ENCODE measurements around the gene TCF19. TPM values are rescaled to one million over a fixed set of nuclear protein-coding genes. Genes with fewer than 3 reads are reported as not detected.
"Not testable (repeated sequence)": the region's sequence is repeated elsewhere in the genome, so short reads cannot be mapped to it uniquely, and the experiment has no call there.

The TCF19 gene
- total and polyA plus RNA-seq, 2 donors (not counting 3 experiments of a cell fraction or from before 2014, with no cell fraction given): 13.9 to 31.7 TPM

DNA sequence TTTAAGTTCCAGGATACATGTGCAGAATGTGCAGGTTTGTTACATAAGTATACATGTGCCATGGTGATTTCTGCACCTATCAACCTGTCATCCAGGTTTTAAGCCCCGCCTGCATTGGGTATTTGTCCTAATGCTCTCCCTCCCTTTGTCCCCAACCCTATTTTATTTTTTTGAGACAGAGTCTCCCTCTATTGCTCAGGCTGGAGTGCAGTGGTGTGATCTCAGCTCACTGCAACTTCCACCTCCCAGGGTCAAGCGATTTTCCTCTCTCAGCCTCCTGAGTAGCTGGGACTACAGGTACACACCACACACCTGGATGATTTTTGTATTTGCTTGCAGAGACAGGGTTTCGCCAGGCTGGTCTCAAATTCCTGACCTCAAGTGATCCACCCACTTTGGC is 30.8 kb downstream of the TCF19 start:
- H3K27me3 ChIP-seq (ENCODE audit: control insufficient read depth in 2 of 2, insufficient read depth in 2 of 2, low read length in 2 of 2); POLR2A ChIA-PET; intact Hi-C loops (cut with micrococcal nuclease); H3K9me1 ChIP-seq (replicated peaks; ENCODE audit: control insufficient read depth, extremely low read depth, insufficient read depth, low read length); H3K9me3 ChIP-seq (replicated peaks; ENCODE audit: control insufficient read depth, insufficient read depth, low read length); DNase-seq (ENCODE audit: low read depth, low spot score); H3K79me2 ChIP-seq (ENCODE audit: control insufficient read depth, insufficient read depth, low read length); H2AFZ ChIP-seq (ENCODE audit: low read depth, low read length); H3K9ac ChIP-seq (replicated peaks; ENCODE audit: extremely low read depth, insufficient read depth, low read length); H3K4me1 ChIP-seq (ENCODE audit: control insufficient read depth, extremely low read depth, insufficient read depth, low read length); H3K36me3 ChIP-seq (ENCODE audit: control insufficient read depth in 2 of 2, extremely low read depth in 1 of 2, insufficient read depth in 2 of 2, low read length in 2 of 2); H3K27ac ChIP-seq (ENCODE audit: insufficient read depth, low read depth, low read length); BruUV-seq (replicated peaks); H3K4me2 ChIP-seq (ENCODE audit: insufficient read depth, low read length); dilution Hi-C loops (cut with MboI; ENCODE audit: extremely low pct_ligation_motif_present, low sequenced_read_pairs); H4K20me1 ChIP-seq (replicated peaks; ENCODE audit: control insufficient read depth, extremely low read depth, insufficient read depth, low read length); FAIRE-seq; CTCF ChIA-PET; H3K4me3 ChIP-seq (replicated peaks in 1 of 3; ENCODE audit: insufficient read depth in 1 of 3, low read depth in 1 of 3, low read length in 3 of 3): not testable (repeated sequence)

DNA sequence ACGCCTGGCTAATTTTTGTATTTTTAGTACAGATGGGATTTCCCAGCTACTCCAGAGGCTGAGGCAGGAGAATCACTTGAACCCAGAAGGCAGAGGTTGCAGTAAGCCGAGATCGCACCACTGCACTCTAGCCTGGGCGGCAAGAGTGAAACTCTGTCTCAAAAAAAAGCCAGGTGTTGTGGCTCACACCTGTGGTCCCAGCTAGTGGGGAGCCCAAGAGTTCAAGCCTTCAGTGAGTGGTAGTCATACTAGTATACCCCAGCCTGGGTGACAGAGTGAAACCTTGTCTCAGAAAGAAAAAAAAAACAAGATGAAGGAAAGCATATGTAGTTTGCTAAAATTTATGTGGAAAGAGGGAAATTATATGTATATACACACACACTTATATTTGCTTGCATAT is 32.1 kb downstream of the TCF19 start:
- Histone ChIP-seq H3K27me3 (ENCODE audit: control insufficient read depth in 2 of 2, insufficient read depth in 2 of 2, low read length in 2 of 2) (no peaks in the 10 kb centered on the region), H4K20me1 (replicated peaks; ENCODE audit: control insufficient read depth, extremely low read depth, insufficient read depth, low read length) (no peaks in the 10 kb centered on the region), H3K9me1 (replicated peaks; ENCODE audit: control insufficient read depth, extremely low read depth, insufficient read depth, low read length) (no peaks in the 10 kb centered on the region), H3K27ac (ENCODE audit: insufficient read depth, low read depth, low read length) (no peak overlapping the region), H3K4me2 (ENCODE audit: insufficient read depth, low read length) (no peak overlapping the region), H2AFZ (ENCODE audit: low read depth, low read length) (no peak overlapping the region), H3K79me2 (ENCODE audit: control insufficient read depth, insufficient read depth, low read length) (no peaks in the 10 kb centered on the region), H3K4me1 (ENCODE audit: control insufficient read depth, extremely low read depth, insufficient read depth, low read length) (no peaks in the 10 kb centered on the region), H3K9me3 (replicated peaks; ENCODE audit: control insufficient read depth, insufficient read depth, low read length) (no peaks in the 10 kb centered on the region), H3K9ac (replicated peaks; ENCODE audit: extremely low read depth, insufficient read depth, low read length) (no peak overlapping the region), H3K36me3 (ENCODE audit: control insufficient read depth in 2 of 2, extremely low read depth in 1 of 2, insufficient read depth in 2 of 2, low read length in 2 of 2) (no peaks in the 10 kb centered on the region), H3K4me3 (replicated peaks in 1 of 3; ENCODE audit: insufficient read depth in 1 of 3, low read depth in 1 of 3, low read length in 3 of 3) (no peak overlapping the region)
- intact Hi-C loops (cut with micrococcal nuclease): loop anchor here (5.0 kb wide), 1 partner anchor 358 kb away; no protein-coding TSS in a partner anchor
- TF ChIP-seq EZH2 (IDR thresholded peaks at IDR 0.05; ENCODE audit: borderline replicate concordance, low read depth, low read length, severe bottlenecking): no peak
- no peak for TF ChIP-seq GATA2 (IDR thresholded peaks at IDR 0.05; ENCODE audit: insufficient read depth, insufficient read length, low read depth, low read length)
- no peak for TF ChIP-seq POLR2A (IDR thresholded peaks at IDR 0.05; ENCODE audit: low read depth, low read length)
- TF ChIP-seq, protein P1, sequence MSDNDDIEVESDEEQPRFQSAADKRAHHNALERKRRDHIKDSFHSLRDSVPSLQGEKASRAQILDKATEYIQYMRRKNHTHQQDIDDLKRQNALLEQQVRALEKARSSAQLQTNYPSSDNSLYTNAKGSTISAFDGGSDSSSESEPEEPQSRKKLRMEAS (IDR thresholded peaks at IDR 0.05; ENCODE audit: insufficient read depth, insufficient read length): no peak
- no peak for TF ChIP-seq MYC (IDR thresholded peaks at IDR 0.05; ENCODE audit: low read depth, low read length)
- no peak for TF ChIP-seq POLR2AphosphoS5 (IDR thresholded peaks at IDR 0.05; ENCODE audit: insufficient read depth, low read depth, low read length)
- no peak for TF ChIP-seq JUN (IDR thresholded peaks at IDR 0.05; ENCODE audit: borderline replicate concordance, insufficient read depth, insufficient read length, low read depth)
- no peak for TF ChIP-seq CTCF (IDR thresholded peaks at IDR 0.05; ENCODE audit: extremely low read depth in 1 of 2, insufficient read depth in 1 of 2, low read depth in 1 of 2, low read length in 2 of 2)
- TF ChIP-seq FOS (IDR thresholded peaks at IDR 0.05; ENCODE audit: borderline replicate concordance, insufficient read depth, low read length): no peak
- no TSS peak for BruUV-seq (replicated peaks)
- ChIA-PET POLR2A (no interaction called here), CTCF (interaction anchor here (1.3 to 15.1 kb wide), 5 partner anchors 42 to 175 kb away, joined by 3 to 233 read pairs (median 13); partner anchors contain the start of gene PSORS1C2)
- DNase-seq (ENCODE audit: low read depth, low spot score): no peak
- dilution Hi-C loops (cut with MboI; ENCODE audit: extremely low pct_ligation_motif_present, low sequenced_read_pairs): no loop called here
- FAIRE-seq: no peak

Data from endothelial cell of umbilical vein (primary cell).